NCI-H524 (cell line): ENCODE measurements around the gene COMMD10.
"Not testable (repeated sequence)": the region's sequence is repeated elsewhere in the genome, so short reads cannot be mapped to it uniquely, and the experiment has no call there.

ENCODE experiments used
- DNase-seq, 2 experiments: peaks; one replicate each; lab custom pipeline; 2025; lab: John Stamatoyannopoulos, UW

COMMD10 gene

DNA sequence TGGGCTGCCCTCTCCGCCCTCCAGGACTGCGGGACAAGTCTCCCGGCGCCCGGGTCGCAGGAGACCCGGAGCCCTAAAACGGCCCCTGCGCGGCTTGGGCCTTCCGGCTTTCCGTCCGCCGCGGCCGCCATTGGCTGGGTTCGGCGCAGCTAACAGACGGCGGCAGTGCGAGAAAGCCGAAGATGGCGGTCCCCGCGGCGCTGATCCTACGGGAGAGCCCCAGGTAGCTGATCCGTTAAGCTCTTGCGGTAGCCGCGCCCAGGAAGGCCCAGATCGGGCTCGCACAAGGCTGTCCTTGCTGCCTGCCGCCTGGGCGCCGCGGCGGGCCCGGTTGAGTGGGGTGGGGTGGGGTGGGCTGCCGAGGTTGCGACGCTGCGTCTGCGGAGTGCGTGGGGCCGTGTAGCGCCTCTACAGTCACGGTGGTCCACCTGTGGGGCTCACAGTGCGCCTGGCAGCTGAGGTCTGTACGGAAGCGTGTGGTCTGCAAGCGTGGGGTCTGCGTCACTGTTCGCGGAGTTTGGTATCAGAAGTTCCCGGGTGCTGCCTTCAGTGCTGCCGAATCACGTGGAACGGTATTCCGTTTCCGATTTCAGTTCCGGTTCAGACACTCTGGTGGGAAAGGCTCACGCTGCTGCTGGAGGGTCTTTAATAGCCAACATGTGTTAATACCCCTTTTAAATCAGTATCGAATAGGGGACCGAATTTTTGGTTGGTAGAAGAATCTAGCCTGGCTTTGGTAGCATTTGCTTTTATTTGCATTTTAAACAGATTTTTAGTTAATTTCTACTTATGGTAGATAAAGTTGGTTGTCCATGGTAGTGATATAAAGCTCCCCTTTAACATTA lies at the start of gene COMMD10:
Gene COMMD10 (plus strand): TSS at position 155 of the 845 bp plus-strand sequence.
- peak; percentile 60 to 75 for DNase-seq

DNA sequence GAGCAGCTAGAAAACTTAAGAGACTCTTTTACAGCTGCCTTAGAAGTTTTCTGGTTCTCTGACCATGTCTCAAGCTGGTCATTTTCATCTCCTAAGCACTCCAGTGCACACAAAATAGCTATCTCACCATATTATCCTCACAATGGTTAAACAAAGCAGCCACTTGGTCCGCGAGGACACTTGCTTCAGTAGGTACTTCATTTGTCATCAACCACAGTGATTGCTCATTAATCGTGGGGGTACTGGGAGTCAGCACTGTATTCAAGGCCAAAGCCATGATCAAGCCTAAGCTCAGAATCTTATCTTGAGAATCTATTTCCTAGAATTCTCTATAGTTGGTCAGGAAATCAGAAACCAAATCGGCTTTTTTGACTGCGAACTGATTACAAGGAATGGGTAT lies 49.7 kb upstream of the COMMD10 start:
- DNase-seq: no peak

DNA sequence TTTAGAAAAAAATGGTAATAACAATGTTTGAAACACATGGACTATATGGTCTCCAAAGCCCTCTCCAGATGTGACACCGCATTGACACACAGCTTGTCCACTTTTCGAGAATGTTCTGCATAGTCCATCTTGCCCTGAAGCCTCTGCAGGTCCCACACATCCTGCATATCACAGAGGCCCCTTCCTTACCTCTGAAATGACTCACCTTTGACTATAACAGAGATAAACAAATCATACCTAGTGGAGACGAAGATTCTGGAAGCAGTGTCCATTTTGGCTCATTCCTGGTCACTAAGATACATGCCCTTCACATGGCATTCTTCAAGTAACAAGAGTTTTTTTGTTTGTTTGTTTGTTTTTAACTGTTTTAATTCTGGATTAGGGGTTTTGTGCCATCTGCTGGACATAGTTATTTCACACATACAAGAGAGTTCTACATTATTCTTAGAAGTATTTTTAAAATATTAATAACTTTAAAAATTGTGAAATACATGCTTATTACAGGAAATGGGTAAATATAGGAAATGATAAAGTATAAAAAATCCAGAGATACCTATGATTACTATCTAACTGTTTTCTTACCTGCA lies 47.5 kb upstream of the COMMD10 start:
- DNase-seq: no peak

DNA sequence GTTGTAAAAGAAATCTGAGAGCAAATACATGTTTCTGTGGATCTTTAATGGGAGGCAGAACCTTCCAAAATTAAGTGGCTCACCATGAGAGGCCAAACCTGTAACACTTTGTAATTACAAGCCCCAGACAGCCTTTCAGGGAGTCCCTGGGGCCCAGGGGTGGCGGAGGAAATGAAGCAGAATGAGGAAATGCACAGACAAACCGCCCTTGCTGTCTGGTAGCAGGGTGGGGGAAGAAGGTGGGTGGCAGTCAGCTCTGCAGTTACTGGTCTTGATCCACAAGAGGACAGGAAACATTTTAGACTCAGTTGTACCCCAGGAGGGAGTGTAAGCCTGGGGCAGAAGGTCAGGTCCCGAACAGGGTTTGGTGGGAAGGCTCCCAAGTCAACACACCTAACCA lies 46.0 kb upstream of the COMMD10 start:
- DNase-seq: no peak

DNA sequence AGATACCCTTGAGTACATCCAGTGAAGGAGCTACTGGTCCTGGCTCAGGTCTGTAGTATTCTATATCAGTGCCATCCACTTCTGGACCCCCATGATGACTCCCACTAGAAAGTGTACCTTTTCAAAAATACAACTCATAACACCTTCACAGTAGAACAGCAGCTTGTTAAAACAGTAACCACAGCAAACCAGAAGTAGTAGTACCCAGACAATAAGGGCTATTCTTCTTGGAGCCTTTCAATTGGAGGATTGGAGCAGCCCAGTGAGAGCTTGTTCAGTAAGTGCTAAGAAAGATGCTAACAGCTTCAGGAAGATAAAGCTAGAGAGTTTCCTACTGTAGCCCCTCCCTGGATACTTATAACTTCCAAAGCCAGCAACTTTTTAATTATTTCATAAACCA lies 42.5 kb upstream of the COMMD10 start:
- no peak for DNase-seq

DNA sequence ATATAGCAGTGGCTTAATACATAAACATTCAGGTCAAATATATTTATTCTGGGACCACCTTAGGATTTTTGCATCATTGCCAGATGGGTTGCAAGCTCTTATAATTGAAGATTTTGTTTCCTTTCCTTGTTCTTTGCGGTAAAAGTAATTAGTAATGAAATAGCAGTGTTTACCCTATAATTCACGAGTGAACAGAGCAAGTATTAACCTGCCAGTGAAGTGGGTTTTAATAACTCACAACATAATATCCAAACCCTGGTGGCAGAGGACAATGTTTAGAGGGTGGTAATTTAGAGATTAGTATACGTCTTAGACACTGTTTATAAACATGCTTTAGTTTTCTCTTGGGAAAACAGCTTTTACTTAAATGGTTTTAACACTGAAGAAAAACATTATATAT lies 40.8 kb upstream of the COMMD10 start:
- peak in 1 of 2 experiments; percentile 7 for DNase-seq

DNA sequence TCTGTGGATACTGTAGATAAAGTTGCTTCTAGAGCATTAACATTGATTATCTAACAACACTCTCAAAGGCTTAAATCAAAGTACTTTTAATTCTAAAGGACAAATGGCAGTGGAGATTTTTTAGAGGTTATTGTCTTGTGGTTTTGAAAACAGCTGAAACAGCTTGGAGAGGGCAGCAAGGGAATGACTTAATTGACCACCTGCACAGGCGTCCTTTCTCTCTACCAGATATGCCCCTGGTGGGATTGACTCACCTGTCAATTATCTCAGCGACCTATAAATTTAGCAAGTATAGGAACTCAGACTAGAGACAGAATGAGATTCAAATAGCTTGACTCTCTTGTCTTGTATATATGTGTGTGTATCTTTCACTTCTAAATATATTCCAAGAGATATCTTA lies 39.0 kb upstream of the COMMD10 start:
- peak; percentile 26 to 56 for DNase-seq

DNA sequence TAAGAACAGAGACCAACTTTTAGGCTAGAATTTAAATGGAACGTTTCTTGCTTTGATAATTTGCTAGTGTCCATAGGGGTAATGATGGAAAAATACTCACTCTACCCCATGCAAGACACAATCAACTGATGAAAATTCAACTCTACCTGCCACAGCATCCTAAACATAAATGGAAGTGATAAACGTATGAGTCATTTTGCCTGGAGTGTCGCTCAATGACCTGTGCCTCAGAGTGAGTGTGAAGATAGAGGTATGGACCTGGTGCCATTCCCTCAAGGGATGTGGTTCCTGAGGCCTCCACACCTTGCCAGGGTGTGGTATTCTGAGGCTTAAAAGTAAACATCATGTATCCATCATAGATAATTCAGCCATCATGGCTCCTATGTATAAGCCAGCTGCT lies 38.6 kb upstream of the COMMD10 start:
- no peak for DNase-seq

DNA sequence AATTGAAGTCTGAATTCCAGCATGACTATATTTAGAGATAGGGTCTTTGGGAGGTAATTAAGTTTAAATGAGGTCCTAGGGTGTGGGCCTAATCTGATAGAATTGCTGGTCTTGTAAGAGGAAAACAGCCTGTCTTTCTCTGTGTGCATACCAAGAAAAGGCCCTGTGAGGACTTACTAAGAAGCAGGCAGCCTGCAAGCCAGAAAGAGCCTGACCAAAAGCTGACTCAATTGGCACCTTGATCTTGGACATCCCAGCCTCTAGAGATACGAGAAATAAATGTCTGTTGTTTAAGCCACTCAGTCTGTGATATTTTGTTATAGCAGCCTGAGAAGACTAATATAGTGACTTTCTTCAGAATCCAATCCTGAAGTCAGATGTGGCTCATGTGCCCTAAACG lies 38.0 kb upstream of the COMMD10 start:
- no peak for DNase-seq

DNA sequence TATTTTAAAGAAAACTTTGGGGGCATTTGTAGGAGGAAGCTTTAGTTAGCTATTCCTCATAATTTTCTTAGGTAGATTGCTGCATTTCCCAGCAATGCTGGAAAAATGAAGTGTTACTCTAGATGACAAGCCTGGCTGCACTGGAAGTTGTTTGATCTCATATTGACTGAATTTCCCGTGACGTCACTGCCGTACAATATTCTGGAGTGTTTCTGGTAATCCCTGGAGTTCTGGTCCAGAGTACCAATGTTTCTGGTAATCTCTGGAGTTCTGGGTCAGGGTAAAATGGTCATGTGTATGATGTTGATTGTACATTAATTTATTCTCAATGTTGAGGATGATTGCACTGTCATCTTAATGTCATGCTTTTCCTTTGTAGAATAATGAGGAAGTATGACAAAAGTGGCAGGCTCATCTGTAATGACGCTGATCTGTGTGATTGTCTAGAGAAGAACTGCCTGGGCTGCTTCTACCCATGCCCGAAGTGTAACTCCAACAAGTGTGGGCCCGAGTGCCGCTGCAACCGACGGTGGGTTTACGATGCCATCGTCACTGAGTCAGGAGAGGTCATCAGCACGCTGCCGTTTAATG lies 26.4 kb upstream of the COMMD10 start:
- no peak for DNase-seq

DNA sequence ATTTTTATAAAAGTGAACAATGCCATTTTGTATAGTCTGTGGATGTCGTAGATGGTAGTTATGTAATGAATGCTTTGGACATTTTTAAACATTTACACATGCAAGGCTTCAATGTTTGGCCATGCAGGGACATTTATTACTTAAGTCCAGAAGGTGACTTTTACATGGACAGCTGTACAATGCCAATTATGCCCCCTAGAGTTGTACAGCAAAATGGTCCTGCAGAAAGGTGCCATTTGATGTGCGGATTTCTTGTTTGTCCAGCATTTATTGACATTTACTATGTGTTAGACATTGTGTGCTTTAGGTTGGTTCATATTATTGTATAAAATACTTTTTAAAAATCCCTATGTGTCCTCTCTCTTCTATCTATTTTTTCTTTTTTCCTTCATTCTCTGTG lies 22.5 kb upstream of the COMMD10 start:
- peak in 1 of 2 experiments; percentile 4 for DNase-seq

DNA sequence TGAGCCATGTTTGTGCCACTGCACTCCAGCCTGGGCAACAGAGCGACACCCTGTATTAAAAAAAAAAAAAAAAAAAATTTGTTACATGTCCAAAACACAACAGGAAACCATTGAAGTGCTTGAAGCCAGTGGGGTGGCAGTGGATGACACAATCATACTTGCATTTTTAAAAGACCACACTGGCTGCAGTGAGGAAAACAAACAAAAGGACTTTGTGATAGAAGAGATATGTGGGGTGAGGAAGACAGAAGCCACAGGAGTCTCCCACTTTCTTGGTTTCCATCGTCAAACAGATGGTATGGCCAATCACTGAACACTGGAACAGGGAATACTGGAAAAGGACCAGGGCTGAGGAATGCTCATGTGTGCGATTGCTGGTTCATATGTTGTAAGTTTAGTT lies 20.9 kb upstream of the COMMD10 start:
- DNase-seq: no peak

DNA sequence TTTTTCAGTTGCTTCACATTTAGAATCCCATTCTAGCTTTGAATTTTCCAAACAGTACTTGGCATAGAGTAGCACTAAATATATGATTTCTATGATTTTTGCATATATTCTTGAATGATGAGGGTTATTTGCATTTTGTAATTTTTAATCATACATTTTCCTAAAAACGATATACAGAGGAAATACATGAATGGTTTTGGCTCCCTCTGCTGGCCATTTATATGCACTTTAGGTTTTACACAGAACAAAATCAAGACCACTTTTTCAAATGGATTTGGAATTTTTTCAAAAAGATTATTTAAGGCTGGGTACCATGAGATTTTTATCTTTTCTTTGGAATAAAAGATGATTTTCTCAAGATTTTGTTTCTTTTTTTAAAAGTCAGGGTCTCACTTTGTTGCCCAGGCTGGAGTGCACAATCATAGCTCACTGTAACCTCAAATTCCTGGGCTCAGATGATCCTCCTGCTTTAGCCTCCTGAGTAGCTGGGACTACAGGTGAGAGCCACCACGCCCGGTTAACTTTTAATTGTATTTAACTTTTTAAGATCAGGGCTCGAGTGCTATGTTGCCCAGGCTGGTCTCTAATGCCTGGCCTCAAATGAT lies 16.7 kb upstream of the COMMD10 start:
- peak in 1 of 2 experiments; percentile 41 for DNase-seq

DNA sequence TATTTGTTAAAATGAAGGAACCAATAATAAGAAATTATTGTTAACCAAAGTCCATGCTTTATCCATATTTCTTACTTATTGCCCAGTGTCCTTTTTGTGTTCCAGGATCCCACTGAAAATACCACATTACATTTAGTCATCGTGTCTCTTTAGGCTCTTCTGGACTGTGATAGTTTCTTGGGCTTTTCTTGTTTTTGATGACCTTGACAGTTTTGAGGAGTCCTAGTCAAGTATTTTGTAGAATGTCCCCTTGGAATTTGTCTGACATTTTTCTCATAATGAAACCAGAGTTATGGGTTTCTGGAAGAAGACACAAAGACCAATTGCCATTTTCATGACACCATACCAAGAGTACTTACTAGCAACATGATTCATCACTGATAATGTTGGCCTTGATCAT lies 13.6 kb upstream of the COMMD10 start:
- DNase-seq: no peak

DNA sequence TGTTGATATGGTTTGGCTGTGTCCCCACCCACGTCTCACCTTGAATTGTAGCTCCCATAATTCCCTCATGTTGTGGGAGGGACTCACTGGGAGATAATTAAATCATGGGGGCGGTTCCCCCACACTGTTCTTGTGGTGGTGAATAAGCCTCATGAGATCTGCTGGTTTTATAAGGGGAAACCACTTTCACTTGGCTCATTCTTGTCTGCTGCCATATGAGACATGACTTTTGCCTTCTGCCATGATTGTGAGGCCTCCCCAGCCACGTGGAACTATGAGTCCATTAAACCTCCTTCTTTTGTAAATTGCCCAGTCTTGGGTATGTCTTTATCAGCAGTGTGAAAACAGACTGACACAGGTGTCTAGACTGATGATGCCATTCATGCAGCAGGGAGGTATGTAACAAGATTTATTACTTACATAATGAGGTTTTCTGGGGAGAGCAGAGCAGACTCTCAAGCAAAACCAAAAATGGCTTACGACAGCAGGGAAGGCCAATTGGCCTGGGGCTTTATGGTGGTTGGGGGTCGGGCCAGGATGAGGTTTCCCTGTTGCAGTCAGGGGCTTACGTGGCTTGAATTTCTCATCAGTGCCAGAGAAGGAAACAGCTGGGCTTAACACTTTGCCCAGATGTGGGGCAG lies 9.5 kb upstream of the COMMD10 start:
- no peak for DNase-seq

DNA sequence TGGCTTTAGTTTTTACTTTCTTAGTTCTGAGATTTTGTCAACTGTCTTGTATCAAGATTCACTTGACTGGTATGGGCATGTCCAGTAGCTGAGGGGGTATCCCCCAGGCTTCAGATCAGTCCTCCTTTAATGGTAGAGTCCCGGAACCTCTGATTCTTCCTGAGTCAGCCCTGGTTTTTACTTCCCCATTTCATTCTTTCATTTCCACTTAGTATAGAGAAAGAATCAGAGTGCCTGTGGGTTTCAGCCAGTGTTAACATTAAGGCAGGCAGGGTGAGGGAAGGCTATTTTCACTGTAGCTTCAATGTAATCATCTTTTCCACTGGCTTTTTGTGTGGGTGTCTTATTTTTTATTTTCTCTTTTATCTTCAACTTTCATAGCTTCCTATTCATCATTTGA lies 8.3 kb upstream of the COMMD10 start:
- DNase-seq: no peak

DNA sequence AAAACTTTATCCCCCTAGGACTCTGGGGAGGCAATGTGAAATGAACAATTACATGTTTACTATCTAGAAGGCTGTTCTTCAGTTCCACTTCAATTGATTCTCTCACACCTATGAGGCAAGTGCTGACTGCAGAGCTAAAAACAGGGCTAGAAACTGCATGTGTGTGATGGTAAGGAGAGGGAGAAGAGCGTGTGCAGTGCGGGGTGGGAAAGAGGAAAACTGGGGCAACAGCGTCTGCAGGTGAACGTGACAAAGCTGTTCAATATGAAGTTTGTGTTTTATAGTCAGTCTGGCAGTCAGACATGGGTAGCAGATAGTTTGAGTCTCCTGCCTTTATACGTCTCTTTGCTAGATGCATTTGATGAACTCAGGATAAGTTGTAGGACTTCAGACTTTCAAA lies 6.6 kb upstream of the COMMD10 start:
- DNase-seq: no peak

DNA sequence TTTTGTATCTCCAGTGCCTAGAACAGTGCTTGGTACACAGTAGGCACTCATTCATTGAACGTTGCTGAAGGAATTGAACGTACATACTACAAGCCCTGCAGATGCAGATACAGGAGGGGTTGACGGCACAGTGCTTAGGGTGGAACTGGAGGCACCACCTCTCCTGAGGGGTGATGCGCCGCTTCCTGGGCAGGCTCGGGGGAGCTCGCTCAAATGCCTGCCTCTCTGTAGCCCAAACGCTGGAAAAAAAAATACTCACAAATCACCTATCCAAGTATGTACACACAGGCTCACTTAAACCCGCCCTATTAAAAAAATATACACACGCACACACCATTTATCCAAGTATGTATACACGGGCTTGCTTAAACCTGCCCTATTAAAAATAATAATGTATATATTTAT lies 536 bp upstream of the COMMD10 start:
- no peak for DNase-seq

DNA sequence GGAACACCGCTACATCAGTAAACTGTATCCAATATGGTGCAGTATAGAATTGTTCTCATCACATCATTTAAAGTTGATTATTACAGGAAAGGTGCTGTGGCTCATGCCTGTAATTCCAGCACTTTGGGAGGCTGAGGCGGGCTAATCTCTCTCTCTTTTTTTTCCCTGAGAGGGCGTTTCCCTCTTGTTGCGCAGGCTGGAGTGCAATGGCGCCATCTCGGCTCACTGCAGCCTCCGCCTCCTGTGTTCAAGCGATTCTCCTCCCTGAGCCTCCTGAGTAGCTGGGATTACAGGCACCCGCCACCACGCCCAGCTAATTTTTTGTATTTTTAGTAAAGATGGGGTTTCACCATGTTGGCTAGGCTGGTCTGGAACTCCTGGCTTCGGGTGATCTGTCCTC lies 1.5 kb downstream of the COMMD10 start:
- not testable (repeated sequence) for DNase-seq

DNA sequence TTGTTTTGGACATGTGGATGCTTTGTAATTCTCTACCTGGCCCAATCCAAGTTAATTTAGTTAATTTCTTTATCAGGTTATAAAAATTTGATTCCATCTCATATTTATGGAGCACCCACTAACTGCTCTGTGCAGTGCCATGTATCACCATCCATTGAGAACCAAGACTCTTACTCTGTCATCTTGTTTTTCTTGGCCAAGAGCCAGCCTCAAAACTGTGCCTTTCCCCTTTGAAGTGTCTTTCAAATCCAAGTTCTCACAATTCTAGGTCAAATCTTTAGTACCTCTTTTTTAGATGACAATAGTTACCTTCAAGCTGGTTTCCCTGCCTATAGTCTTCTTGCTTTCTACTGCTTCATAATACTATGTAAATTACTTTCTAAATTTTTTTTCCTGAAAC lies 3.2 kb downstream of the COMMD10 start:
- no peak for DNase-seq

DNA sequence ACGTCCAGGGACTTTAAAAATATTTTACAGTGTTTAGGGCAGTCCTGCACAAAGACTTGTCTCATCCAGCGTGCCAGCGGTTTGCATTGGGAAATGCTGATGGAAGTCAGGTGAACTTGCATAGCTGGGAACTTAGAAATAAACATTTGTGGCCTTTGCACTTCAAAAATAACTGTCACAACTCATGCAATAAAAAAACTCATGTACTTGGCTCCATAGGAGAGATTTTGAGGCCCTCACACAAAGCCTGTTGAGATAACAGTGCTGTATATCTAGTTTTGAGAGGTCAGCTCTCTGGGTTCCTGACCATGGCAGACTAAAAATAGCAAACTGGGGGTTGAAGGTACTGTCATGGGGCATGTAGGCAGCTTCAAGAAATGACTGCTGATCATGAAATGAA lies 5.5 kb downstream of the COMMD10 start:
- no peak for DNase-seq

DNA sequence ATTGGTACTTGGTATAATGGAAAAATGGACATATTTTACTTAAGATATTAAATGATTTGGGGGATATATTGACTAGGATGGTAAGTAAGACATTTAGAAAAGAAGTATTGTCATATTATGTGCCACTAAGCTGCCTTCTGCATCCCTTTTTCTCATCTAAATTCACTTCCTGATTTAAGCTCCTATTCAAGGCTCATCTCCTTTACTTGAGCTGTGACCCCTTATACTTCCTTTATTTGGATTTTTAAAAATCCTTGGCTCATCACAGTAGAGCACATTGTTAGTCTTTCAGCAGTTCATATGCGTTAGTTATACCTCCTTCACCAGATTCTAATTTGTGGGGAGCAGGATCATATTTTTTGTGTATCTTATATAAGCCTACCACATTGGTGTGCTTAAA lies 6.6 kb downstream of the COMMD10 start:
- no peak for DNase-seq
